Measurements from ENCODE around the gene MROH7.

MROH7 gene

DNA sequence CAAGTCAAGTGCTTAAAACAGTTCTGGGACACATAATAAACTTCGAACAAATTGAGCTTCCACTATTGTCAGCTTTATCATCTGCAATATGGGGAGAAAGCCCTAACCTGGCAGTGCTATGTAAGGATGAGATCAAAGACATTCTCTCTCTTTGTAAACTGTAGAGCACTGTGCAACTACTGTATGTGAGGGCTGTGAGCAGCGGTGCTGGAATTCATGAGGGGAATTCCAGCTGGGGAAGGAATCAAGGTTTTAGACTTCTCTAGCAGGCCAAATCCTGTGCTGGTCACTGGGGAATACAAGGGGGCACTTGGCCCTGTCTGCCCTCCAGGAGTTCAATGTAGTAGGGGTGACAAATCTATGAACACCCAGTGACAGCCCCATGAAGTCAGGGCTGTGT is 27.6 kb upstream of the MROH7 start:
- Histone ChIP-seq H3K36me3 (ENCODE audit: insufficient read depth, low read length) (no peaks in the 10 kb centered on the region), H3K9me3 (ENCODE audit: insufficient read depth, low read depth, low read length) (no peaks in the 10 kb centered on the region), H2AFZ (ENCODE audit: low read length) (no peak overlapping the region), H3K9me2 (replicated peaks; ENCODE audit: low read depth, low read length) (no peaks in the 10 kb centered on the region), H3K4me3 (ENCODE audit: low read length, poor library complexity, severe bottlenecking) (no peak overlapping the region), H3K79me2 (ENCODE audit: insufficient read depth, low read length) (no peaks in the 10 kb centered on the region), H3K9ac (ENCODE audit: low read depth, low read length, poor library complexity, severe bottlenecking) (no peak overlapping the region), H4K20me1 (ENCODE audit: insufficient read depth, low read length, poor library complexity, severe bottlenecking) (no peaks in the 10 kb centered on the region), H3K4me1 (ENCODE audit: insufficient read depth, low read length, poor library complexity, severe bottlenecking) (no peaks in the 10 kb centered on the region), H3K27me3 (ENCODE audit: insufficient read depth, low read length, poor library complexity, severe bottlenecking) (no peaks in the 10 kb centered on the region), H3K4me2 (ENCODE audit: low read depth, low read length, poor library complexity, severe bottlenecking) (no peak overlapping the region), H3F3A (ENCODE audit: low read depth) (no peaks in the 10 kb centered on the region)
- TF ChIP-seq EZH2phosphoT487 (IDR thresholded peaks at IDR 0.05; ENCODE audit: borderline replicate concordance) (no peak), CTCF (conservative IDR thresholded peaks at IDR 0.05; ENCODE audit: low read length) (no peak)

DNA sequence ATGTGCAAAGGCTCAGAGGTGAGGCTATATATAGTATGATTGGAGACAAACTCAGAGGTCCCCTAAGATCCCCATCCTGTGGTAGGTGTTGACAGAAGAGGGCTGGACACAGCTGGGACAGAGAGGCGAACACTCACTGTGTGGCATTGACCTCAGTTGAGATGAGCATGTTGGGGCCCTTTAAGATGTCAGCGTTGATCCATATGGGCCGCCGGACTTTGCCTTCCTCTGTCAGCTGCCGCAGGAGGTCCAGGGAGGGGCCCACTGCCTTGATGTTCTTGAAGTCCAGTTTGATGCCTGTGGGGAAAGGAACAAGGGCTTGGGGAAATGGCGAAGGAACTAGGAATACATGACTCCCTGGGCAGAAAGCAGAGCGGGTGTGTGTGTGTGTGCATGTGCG is 27.0 kb upstream of the MROH7 start:
- H3K9me2 ChIP-seq (replicated peaks; ENCODE audit: low read depth, low read length) = no peaks in the 10 kb centered on the region
- H2AFZ ChIP-seq (ENCODE audit: low read length) = no peak overlapping the region
- H3K4me3 ChIP-seq (ENCODE audit: low read length, poor library complexity, severe bottlenecking) = no peak overlapping the region
- H3K4me2 ChIP-seq (ENCODE audit: low read depth, low read length, poor library complexity, severe bottlenecking) = no peak overlapping the region
- TF ChIP-seq CTCF (conservative IDR thresholded peaks at IDR 0.05; ENCODE audit: low read length) (no peak), EZH2phosphoT487 (IDR thresholded peaks at IDR 0.05; ENCODE audit: borderline replicate concordance) (no peak)
- no peaks in the 10 kb centered on the region for H3K79me2 ChIP-seq (ENCODE audit: insufficient read depth, low read length)
- no peaks in the 10 kb centered on the region for H3K4me1 ChIP-seq (ENCODE audit: insufficient read depth, low read length, poor library complexity, severe bottlenecking)
- H3K27me3 ChIP-seq (ENCODE audit: insufficient read depth, low read length, poor library complexity, severe bottlenecking) = no peaks in the 10 kb centered on the region
- no peaks in the 10 kb centered on the region for H4K20me1 ChIP-seq (ENCODE audit: insufficient read depth, low read length, poor library complexity, severe bottlenecking)
- no peaks in the 10 kb centered on the region for H3K36me3 ChIP-seq (ENCODE audit: insufficient read depth, low read length)
- H3F3A ChIP-seq (ENCODE audit: low read depth) = no peaks in the 10 kb centered on the region
- no peaks in the 10 kb centered on the region for H3K9me3 ChIP-seq (ENCODE audit: insufficient read depth, low read depth, low read length)
- no peak overlapping the region for H3K9ac ChIP-seq (ENCODE audit: low read depth, low read length, poor library complexity, severe bottlenecking)

DNA sequence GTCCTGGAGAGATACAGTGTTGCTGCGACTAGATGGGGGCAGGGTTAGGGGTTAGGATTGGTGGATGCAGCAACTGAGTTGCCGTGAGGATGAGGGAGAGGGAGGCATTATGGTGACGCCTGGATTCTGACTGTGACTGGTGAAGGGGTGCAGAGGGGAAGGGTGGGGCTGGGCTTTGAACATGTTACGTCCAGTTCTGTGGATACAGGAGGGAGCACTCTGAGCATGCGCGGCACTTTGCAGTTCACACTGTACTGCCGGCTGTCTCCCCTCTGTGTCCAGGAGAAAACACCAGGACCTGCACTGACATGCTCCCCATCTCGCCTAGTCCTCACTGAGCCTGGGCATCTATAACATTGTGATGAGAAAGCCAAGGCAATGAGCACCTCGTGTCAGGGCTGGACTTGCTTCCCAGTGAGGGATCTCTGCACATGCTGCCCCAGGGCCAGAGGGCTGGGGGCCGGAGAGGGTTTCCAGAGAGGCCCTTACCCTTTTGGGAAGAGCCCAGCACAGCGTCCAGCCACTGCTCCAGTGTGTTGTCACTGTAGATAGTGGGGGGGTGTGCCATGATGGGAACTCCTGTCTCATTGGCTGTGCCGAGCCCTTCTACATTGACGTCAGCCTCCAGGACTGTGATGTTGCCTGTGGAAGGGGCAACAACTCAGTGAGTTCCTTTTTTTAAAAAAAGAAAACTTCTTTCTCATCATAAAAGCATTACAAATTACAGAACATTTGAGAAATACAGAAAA is 25.9 kb upstream of the MROH7 start:
- H3K9me2 ChIP-seq (replicated peaks; ENCODE audit: low read depth, low read length) = no peaks in the 10 kb centered on the region
- no peak overlapping the region for H3K4me3 ChIP-seq (ENCODE audit: low read length, poor library complexity, severe bottlenecking)
- H4K20me1 ChIP-seq (ENCODE audit: insufficient read depth, low read length, poor library complexity, severe bottlenecking) = no peaks in the 10 kb centered on the region
- no peak for TF ChIP-seq CTCF (conservative IDR thresholded peaks at IDR 0.05; ENCODE audit: low read length)
- no peak for TF ChIP-seq EZH2phosphoT487 (IDR thresholded peaks at IDR 0.05; ENCODE audit: borderline replicate concordance)
- no peaks in the 10 kb centered on the region for H3K36me3 ChIP-seq (ENCODE audit: insufficient read depth, low read length)
- H3K4me2 ChIP-seq (ENCODE audit: low read depth, low read length, poor library complexity, severe bottlenecking) = no peak overlapping the region
- no peaks in the 10 kb centered on the region for H3K27me3 ChIP-seq (ENCODE audit: insufficient read depth, low read length, poor library complexity, severe bottlenecking)
- no peak overlapping the region for H2AFZ ChIP-seq (ENCODE audit: low read length)
- H3K4me1 ChIP-seq (ENCODE audit: insufficient read depth, low read length, poor library complexity, severe bottlenecking) = no peaks in the 10 kb centered on the region
- H3K9me3 ChIP-seq (ENCODE audit: insufficient read depth, low read depth, low read length) = no peaks in the 10 kb centered on the region
- no peaks in the 10 kb centered on the region for H3F3A ChIP-seq (ENCODE audit: low read depth)
- no peak overlapping the region for H3K9ac ChIP-seq (ENCODE audit: low read depth, low read length, poor library complexity, severe bottlenecking)
- no peaks in the 10 kb centered on the region for H3K79me2 ChIP-seq (ENCODE audit: insufficient read depth, low read length)
